CMK (cell line): ENCODE results near the gene ZNF43.
"Not testable (repeated sequence)": the region's sequence is repeated elsewhere in the genome, so short reads cannot be mapped to it uniquely, and the experiment has no call there.

Experiments
- DNase-seq: peaks from one replicate; pipeline ENCODE4 v3.0.0-alpha.2; 2010; ENCODE audit warnings: low read depth

Gene ZNF43

DNA sequence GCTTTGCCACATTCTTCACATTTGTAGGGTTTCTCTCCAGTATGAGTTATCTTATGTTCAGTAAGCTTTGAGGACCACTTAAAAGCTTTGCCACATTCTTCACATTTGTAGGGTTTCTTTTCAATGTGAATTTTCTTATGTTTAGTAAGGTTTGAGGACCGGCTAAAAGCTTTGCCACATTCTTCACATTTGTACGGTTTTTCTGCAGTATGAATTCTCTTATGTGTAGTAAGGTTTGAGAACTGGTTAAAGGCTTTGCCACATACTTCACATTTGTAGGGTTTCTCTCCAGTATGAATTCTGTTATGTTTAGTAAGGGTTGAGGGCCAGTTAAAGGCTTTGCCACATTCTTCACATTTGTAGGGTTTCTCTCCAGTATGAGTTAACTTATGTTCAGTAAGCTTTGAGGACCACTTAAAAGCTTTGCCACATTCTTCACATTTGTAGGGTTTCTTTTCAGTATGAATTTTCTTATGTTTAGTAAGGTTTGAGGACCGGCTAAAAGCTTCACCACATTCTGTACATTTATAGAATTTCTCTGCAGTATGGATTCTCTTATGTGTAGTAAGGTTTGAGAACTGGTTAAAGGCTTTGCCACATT, 27.5 kb downstream of the ZNF43 start:
- DNase-seq = not testable (repeated sequence)

- no peak for DNase-seq
Measured at GRCh38 chr19:21789466-21790085, 46.4 kb downstream of the ZNF43 start.

GRCh38 chr19:21786936-21787335, 49.0 kb downstream of the ZNF43 start:
- no peak for DNase-seq

DNA sequence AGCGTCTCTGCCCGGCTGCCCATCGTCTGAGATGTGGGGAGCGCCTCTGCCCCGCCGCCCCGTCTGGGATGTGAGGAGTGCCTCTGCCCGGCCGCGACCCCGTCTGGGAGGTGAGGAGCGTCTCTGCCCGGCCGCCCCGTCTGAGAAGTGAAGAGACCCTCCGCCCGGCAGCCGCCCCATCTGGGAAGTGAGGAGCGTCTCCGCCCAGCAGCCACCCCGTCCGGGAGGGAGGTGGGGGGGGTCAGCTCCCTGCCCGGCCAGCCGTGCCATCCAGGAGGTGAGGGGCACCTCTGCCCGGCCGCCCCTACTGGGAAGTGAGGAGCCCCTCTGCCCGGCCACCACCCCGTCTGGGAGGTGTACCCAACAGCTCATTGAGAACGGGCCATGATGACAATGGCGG, 60.2 kb downstream of the ZNF43 start:
- not testable (repeated sequence) for DNase-seq

- peak; percentile 71 for DNase-seq
Measured at GRCh38 chr19:21767065-21767800, 68.7 kb downstream of the ZNF43 start, which contains the start of gene ZNF100. Gene ZNF100 (minus strand): TSS chr19:21767579. CDS start chr19:21767429, 150 bp downstream.

DNA sequence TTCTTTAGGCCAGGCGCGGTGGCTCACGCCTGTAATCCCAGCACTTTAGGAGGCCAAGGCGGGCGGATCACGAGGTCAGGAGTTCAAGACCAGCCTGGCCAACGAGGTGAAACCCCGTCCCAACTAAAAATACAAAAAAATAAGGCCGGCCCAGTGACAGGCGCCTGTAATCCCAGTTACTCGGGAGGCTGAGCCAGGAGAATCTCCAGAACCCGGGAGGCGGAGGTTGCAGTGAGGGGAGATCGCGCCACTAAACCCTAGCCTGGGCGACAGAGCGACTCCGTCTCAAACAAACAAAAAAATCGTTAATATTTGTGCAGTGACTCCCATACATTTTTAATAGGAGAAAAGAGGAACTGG, 69.3 kb downstream of the ZNF43 start:
- not testable (repeated sequence) for DNase-seq

DNA sequence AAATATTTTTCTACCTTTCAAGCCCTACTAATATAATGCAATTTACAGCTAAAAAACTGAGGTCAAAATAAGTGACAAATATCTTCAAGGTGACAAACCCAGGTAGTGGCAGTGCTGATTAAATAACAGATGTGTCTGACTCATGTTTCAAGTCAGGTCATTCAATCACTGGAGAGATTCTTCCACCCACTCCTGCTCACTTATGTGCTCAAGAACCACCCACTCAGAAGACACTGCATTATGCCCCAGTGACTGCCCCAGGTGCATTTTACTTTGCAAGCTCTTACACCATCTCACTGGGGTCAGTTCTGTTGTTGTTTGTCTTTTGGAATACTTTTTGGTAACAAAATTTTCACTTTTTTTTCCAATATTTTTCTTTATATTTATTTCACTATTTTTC, 70.8 kb downstream of the ZNF43 start:
- DNase-seq = no peak

DNA sequence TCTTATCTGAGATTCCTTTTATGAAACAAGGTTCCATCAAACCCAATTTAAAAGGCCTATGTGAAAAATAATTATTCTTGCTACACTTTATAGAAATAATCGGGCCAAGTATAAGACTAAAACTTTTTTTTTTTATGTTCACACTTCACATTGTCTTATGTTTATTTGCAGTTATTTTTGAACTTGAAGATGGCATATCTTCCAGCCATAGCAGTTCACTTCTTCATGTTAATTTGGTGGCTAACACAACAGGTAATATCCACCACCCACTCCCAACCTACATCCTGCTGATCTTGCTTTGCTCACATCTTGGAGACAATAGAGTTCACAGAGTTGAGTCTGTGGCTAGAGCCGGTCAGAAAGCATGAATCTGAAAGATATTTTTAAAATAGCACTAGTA, 74.4 kb downstream of the ZNF43 start:
- not testable (repeated sequence) for DNase-seq

- DNase-seq = no peak
Measured at GRCh38 chr19:21758296-21758695, 77.7 kb downstream of the ZNF43 start.

GRCh38 chr19:21755555-21755954, 80.4 kb downstream of the ZNF43 start:
- DNase-seq = not testable (repeated sequence)
